ENCODE measurements around the gene GPS1. TPM values are rescaled to one million over a fixed set of nuclear protein-coding genes. Genes with fewer than 3 reads are reported as not detected.
A peak's percentile ranks its signal among the peaks of the same experiment; 100 is the strongest.

The GPS1 gene
- total and polyA plus RNA-seq, 9 of the 15 experiments (the other 6 are each of a cell fraction or from before 2014, with no cell fraction given): 3.1 to 167 (median 69.9) TPM

- TF ChIP-seq MXD1 (CRISPR knock-in tag; IDR thresholded peaks at IDR 0.05; ENCODE audit: borderline replicate concordance, poor library complexity, severe bottlenecking) (peak; percentile 10), ZNF740 (CRISPR knock-in tag; IDR thresholded peaks at IDR 0.05) (no peak), ZNF740 (tag; IDR thresholded peaks at IDR 0.05) (no peak), ATF7 (IDR thresholded peaks at IDR 0.05) (peak; percentile 45; the same call in 1 of the 2 replicates), NFE2 (IDR thresholded peaks at IDR 0.05; ENCODE audit: low read depth) (no peak), TFAP4 (CRISPR knock-in tag; IDR thresholded peaks at IDR 0.05; ENCODE audit: borderline replicate concordance) (peak; percentile 93), MTA3 (IDR thresholded peaks at IDR 0.05; ENCODE audit: borderline replicate concordance) (peak; percentile 29; the same call in 1 of the 2 replicates), THAP12 (CRISPR knock-in tag; IDR thresholded peaks at IDR 0.05) (peak; percentile 85), KLF13 (tag; IDR thresholded peaks at IDR 0.05; ENCODE audit: borderline replicate concordance, low read depth) (peak; percentile 89; the same call in 1 of the 2 replicates), CSDE1 (IDR thresholded peaks at IDR 0.05) (no peak), ZC3H8 (IDR thresholded peaks at IDR 0.05) (no peak), EP400 (IDR thresholded peaks at IDR 0.05) (peak; percentile 59; the same call in 1 of the 2 replicates), FOXP1 (CRISPR knock-in tag; IDR thresholded peaks at IDR 0.05) (peak; percentile 14; the same call in 1 of the 2 replicates), SIN3B (IDR thresholded peaks at IDR 0.05; ENCODE audit: low read depth) (peak; percentile 33; the same call in 1 of the 2 replicates), BRD9 (IDR thresholded peaks at IDR 0.05; ENCODE audit: low read depth, partially characterized antibody) (no peak), GABPB1 (CRISPR knock-in tag; IDR thresholded peaks at IDR 0.05) (no peak), YY1 (IDR thresholded peaks at IDR 0.05; ENCODE audit: borderline replicate concordance in 1 of 3, control insufficient read depth in 1 of 3, extremely low read depth in 1 of 3, insufficient read depth in 3 of 3, insufficient read length in 1 of 3, insufficient replicate concordance in 2 of 3, low read depth in 1 of 3, low read length in 2 of 3) (peak in 2 of 3 experiments; percentile 49 to 73), E2F5 (CRISPR knock-in tag; IDR thresholded peaks at IDR 0.05) (no peak), RUNX1 (IDR thresholded peaks at IDR 0.05; ENCODE audit: low read depth) (no peak), NR2C1 (IDR thresholded peaks at IDR 0.05) (no peak), NR2C1 (tag; IDR thresholded peaks at IDR 0.05) (no peak), ZFP36 (IDR thresholded peaks at IDR 0.05; ENCODE audit: low read depth, low read length, partially characterized antibody) (no peak), POLR2B (IDR thresholded peaks at IDR 0.05; ENCODE audit: low read depth, partially characterized antibody) (peak; percentile 39)
Observed at GRCh38 chr17:82022310-82022980, 29.3 kb upstream of the GPS1 start, which contains the start of gene CENPX (continued).

Data from K562 (cell line).